ENCODE data around the gene ZNF790.

Gene ZNF790

GRCh38 chr19:36771261-36772231, 66.6 kb downstream of the ZNF790 start:
- no peak for TF ChIP-seq CTCF (IDR thresholded peaks at IDR 0.05)
- Histone ChIP-seq H3K27ac (peak overlapping the region; percentile 56 to 86), H3K4me3 (peak overlapping the region; percentile 83)
- DNase-seq (ENCODE audit: low spot score) = peak; percentile 77

Data from coronary artery (tissue), 2 donors.